ENCODE data around the gene UPK3A. TPM values are rescaled to one million over a fixed set of nuclear protein-coding genes. Genes with fewer than 3 reads are reported as not detected.
A peak's percentile ranks its signal among the peaks of the same experiment; 100 is the strongest.

UPK3A gene
- total RNA-seq, 2 donors from 2014 or later: 0.34 TPM; not detected in 1

- ATAC-seq (no peak), DNase-seq (no peak)
- intact Hi-C loops (cut with DNase I, micrococcal nuclease): no loop called here
These were observed 12.0 kb downstream of the UPK3A start for GRCh38 chr22:45296628-45297297.

- intact Hi-C loops (cut with DNase I, micrococcal nuclease): no loop called here
- no peak for ATAC-seq
- DNase-seq: no peak
These were observed 14.3 kb downstream of the UPK3A start for GRCh38 chr22:45298934-45299505.

DNA sequence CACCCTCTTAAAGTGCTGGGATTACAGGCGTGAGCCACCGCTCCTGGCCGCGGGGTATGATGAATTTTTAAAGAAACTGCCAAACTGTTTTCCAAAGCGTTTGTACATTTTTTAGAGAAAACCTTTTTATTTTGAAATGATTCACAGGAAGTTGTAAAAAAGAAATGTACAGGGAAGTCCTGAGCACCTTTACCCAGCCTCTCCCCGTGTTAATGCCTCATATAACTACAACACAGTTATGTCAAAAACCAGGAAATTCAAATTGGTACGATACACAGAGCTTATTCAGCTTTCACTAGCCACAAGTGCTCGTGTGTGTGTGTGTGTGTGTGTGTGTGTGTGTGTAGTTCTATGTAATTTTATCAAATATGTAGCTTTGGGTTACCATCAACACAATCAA lies 18.0 kb downstream of the UPK3A start:
- peak; percentile 78 for ATAC-seq
- DNase-seq: no peak
- intact Hi-C loops (cut with DNase I, micrococcal nuclease): no loop called here

DNA sequence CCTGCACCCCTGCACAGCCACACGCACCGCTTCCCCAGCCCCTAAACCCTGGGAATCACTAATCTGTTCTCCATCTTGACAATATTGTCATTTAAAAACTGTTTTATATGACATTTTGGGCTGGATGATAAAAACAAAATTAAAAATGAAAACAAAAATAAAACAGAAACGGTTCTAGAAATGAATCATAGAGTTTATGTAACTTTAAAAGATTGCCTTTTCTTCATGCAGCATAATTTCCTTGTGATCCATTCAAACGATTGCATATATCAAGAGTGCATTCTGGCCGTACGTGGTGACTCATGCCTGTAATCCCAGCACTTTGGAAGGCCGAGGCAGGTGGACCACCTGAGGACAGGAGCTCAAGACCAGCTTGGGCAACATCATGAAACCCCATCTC lies 18.4 kb downstream of the UPK3A start:
- peak; percentile 25 for ATAC-seq
- no peak for DNase-seq
- intact Hi-C loops (cut with DNase I, micrococcal nuclease): no loop called here

DNA sequence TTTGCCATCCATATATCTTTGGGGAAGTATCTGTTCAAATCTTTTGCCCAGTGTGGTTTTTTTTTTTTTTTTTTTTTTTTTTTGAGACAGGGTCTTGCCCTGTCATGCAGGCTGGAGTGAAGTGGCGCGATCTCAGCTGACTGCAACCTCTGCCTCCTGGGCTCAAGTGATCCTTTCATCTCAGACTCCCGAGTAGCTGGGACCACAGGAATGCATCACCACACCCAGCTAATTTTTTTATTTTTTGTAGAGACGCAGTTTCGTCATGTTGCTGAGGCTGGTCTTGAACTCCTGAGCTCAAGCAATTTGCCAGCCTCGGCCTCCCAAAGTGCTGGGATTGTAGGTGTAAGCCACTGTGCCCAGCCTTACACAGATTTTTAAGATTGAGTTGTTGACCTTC lies 20.2 kb downstream of the UPK3A start:
- no peak for ATAC-seq
- intact Hi-C loops (cut with DNase I, micrococcal nuclease): no loop called here

DNA sequence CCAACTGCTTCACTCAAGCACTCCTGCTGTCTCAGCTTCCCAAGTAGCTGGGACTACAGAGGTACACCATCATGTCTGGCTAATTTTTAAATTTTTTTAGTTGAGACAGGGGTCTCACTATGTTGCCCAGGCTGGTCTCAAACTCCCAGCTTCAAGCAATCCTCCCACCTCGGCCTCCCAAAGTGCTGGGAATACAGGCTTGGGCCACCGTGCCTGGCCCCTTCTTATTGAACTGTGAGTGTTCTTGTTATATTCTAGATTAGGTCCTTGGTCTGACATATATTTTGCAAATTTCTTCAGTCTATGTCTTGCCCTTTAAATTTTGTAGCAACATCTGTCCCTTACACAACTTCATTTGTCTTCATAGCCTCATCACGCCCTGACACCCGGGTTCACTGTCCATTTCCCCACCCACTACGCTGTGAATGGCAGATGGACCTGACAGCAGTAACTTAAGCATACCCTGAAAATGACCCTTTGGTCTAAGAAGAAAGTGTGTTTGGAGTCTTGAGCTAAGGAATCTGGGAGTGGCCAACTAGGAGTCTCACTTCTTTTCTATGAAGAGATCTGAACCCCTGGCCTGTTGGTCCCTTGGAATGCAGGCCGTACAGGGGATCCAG lies 20.8 kb downstream of the UPK3A start:
- DNase-seq (peak in 1 of 2 donors; percentile 68), ATAC-seq (peak; percentile 37)
- intact Hi-C loops (cut with DNase I, micrococcal nuclease): no loop called here

More for the DNA sequence above, 20.2 kb downstream of the UPK3A start:
- DNase-seq: no peak

DNA sequence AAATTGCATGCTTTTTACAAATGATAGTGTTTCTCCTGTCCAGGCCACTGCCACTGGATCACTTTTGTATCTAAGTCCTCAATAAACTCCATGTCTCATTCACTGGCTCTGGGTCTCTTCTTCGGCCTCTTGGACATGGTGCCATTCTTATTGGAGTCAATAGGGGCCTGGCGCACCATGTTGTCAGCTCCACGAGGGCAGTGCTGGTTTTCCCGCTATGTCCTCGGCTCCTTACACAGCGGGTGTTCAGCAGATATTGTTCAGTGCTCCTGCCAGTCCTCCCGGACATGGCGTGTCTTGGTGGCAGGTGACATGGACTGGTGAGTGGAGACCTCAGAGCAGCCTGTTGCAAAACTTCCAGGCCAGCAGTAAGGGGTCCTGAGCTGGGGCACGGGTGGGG lies 21.4 kb downstream of the UPK3A start:
- DNase-seq (no peak), ATAC-seq (no peak)
- intact Hi-C loops (cut with DNase I, micrococcal nuclease): no loop called here

DNA sequence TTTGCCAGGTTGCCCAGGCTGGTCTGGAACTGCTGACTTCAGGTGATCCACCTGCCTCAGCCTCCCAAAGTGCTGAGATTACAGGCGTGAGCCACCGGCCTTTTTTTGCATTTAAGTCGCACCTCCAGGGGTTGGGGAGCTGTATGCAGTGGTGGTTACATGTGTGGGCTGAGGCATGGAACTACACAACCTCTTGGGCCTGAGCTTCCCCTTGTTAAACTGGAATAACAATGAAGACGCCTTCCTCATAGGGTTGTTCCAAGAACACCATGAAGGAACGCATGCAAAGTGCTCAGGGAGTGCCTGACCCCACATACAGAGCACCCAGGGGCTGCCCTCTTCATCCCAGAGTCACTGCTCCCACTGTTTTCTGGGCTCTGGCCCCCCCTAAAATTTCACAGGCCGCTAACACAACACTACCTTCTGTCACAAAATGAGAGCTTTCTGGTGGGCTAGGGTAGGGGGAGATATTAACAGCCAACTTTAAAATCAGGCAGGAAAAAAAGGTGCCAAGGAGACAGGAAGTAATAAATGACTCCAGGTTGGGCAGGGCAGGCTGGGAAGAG lies 23.7 kb downstream of the UPK3A start:
- DNase-seq (no peak), ATAC-seq (peak; percentile 46)
- intact Hi-C loops (cut with DNase I, micrococcal nuclease): no loop called here

DNA sequence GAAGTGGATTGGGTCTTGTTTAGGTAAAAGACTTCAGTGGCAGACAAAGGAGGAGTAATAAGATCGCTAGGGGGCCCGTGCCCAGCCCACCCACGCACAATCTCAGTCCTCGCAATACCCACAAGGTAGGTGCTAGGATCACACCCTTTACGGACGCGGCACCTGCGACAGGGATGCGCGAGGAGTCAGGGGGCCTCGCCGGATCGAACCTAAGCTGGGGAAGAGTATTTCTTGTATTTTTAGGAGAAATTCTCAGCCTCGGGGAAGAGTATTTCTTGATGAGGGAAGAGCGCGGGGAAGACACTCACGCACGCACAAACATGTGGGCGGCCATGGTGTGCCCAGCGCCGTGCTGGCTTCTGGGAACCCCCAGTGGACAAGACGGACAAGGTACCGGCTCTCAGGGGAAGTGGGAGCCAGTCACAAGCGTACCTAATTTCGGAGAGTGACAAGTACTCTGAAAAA lies 24.2 kb downstream of the UPK3A start:
- ATAC-seq: peak; percentile 0
- intact Hi-C loops (cut with DNase I, micrococcal nuclease): no loop called here
- peak in 1 of 2 donors; percentile 54 for DNase-seq

- ATAC-seq: peak; percentile 82
- intact Hi-C loops (cut with DNase I, micrococcal nuclease): no loop called here
- peak; percentile 94 to 95 for DNase-seq
These were observed 24.9 kb downstream of the UPK3A start, which contains the start of gene FAM118A for GRCh38 chr22:45309422-45310227. Gene FAM118A (plus strand): TSS chr22:45309934. CDS start chr22:45322380, 12,446 bp downstream.

GRCh38 chr22:45310331-45310976 lies 25.7 kb downstream of the UPK3A start:
- intact Hi-C loops (cut with DNase I, micrococcal nuclease): no loop called here
- ATAC-seq (no peak), DNase-seq (peak in 1 of 2 donors; percentile 51)

DNA sequence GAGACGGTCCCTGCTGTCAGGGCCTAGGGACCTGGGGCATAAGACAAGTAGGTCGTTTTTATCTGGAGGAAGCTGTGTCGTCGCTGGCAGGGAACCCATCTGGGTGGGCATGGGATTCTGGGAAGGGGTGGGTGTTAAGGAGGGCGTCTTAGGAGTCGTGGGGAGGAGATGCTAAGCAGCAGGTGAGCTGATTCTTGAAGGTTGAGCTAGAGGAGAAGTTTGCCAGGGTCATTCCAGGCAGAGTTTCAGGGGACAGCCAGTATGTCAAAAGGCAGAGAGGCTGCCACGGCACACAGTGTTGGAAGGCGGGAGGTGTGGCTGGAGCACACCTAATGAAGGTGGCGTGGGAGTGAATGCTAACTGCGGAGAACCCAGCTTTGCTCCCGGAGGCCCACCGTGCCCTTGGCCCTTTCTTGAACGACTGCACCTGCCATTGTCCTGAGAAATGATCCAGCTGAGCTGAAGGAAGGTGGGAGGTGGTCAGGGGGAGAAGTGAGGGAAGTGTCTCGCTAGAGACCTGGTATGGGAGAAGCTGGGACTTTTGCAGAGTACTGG lies 26.3 kb downstream of the UPK3A start:
- DNase-seq: no peak
- intact Hi-C loops (cut with DNase I, micrococcal nuclease): no loop called here
- no peak for ATAC-seq

- intact Hi-C loops (cut with DNase I, micrococcal nuclease): no loop called here
- no peak for DNase-seq
- ATAC-seq: no peak
These were observed 27.7 kb downstream of the UPK3A start for GRCh38 chr22:45312415-45312814.

GRCh38 chr22:45312856-45313255 lies 28.1 kb downstream of the UPK3A start:
- intact Hi-C loops (cut with DNase I, micrococcal nuclease): no loop called here
- no peak for DNase-seq
- no peak for ATAC-seq

DNA sequence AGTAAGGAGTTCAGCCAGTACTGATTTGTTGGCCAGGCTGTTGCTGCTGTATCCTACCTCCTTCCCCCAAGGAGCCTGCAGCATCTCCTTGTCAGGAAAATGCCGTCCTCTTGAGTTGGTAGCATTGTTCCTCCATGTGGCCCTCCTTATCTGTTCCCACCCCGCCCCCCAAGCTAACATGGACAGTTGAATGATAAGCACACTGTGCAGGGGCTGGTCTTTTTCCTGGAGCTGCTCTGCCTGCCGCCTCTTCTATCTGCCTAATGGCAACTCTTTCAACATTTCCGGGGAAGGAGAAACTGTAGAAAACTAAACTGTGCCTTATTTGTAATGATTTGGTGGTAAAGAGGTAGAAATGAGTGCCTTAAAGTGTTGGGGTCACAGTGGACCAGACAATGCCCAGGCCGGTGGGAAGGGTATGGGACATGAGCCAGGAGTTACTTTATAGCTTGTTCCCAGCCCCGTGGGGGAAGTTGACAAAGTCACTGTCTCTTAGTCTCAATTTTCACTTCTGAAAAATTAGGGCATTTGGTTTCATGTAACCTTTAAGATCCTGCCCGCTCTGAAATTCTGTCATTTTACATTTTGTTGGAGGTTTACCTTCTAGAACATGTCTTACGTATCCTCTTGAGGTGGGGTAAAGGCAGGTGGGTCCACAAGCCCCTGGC lies 29.4 kb downstream of the UPK3A start:
- DNase-seq (no peak), ATAC-seq (no peak)
- intact Hi-C loops (cut with DNase I, micrococcal nuclease): no loop called here

GRCh38 chr22:45314786-45315185 lies 30.0 kb downstream of the UPK3A start:
- no peak for ATAC-seq
- intact Hi-C loops (cut with DNase I, micrococcal nuclease): no loop called here
- no peak for DNase-seq

DNA sequence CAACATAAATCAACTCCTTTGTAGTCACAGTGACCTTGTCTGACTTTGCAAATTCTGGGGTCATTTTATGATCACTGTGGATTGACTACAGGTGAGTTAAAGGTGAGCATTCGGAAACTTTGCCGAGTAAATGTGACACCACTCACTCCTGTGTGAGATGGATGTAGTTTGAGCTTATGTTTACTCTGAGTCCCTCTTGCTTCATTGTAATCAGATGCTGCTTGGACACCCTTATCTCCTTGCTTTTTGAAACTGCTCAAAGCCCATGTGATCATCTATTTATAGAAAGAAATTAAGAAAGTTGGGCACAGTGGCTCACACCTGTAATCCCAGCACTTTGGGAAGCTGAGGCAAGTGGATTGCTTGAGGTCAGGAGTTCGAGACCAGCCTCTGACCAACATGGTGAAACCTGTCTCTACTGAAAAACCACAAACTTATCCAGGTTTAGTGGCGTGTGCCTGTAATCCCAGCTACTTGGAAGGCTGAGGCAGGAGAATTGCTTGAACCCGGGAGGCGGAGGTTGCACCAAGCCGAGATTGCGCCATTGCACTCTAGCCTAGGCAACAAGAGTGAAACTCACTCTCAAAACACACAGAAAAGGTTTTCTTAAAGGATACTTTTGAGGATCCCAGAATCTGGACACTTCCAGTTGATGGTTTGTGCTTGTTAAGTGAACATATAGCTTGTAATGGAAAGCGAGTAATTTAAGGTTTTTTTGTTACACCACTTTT lies 32.2 kb downstream of the UPK3A start:
- intact Hi-C loops (cut with DNase I, micrococcal nuclease): no loop called here
- ATAC-seq: no peak
- no peak for DNase-seq
